Neural progenitor cell (in vitro differentiated cells): Measurements from ENCODE around the gene CRYBG3. TPM values are rescaled to one million over a fixed set of nuclear protein-coding genes. Genes with fewer than 3 reads are reported as not detected.
A peak's percentile ranks its signal among the peaks of the same experiment; 100 is the strongest.

Experiments
- DNase-seq: peaks from one replicate; pipeline ENCODE4 v3.0.0-alpha.2; 2016; ENCODE audit warnings: low spot score
- H2AFZ ChIP-seq: fragments of 200-600 bp; sonication (generic); replicated peaks from 2 replicates; pipeline ENCODE4 v1.6.1; 2016; ENCODE audit warnings: antibody characterized with exemption
- H3F3A ChIP-seq: fragments of 200-600 bp; sonication (generic); 2 replicates; pipeline ENCODE4 v1.6.1; 2016; ENCODE audit warnings: antibody characterized with exemption, low read depth
- H3K27ac ChIP-seq: fragments of 200-600 bp; sonication (generic); 2 replicates; pipeline ENCODE4 v1.5.1; 2016; ENCODE audit warnings: mild to moderate bottlenecking
- H3K27me3 ChIP-seq: fragments of 200-600 bp; sonication (generic); 2 replicates; pipeline ENCODE4 v1.6.1; 2016; ENCODE audit warnings: mild to moderate bottlenecking, moderate library complexity
- H3K36me3 ChIP-seq: fragments of 200-600 bp; sonication (generic); 2 replicates; pipeline ENCODE4 v1.5.1; 2016
- H3K4me1 ChIP-seq: fragments of 200-600 bp; sonication (generic); 2 replicates; pipeline ENCODE4 v1.6.1; 2016; ENCODE audit warnings: mixed run types
- H3K4me2 ChIP-seq: fragments of 200-600 bp; sonication (generic); 2 replicates; pipeline ENCODE4 v1.6.1; 2016
- H3K4me3 ChIP-seq: fragments of 200-600 bp; sonication (generic); 2 replicates; pipeline ENCODE4 v1.5.1; 2016
- H3K79me2 ChIP-seq: fragments of 200-600 bp; sonication (generic); 2 replicates; pipeline ENCODE4 v1.6.1; 2016; ENCODE audit warnings: low read depth
- H3K9ac ChIP-seq: fragments of 200-600 bp; sonication (generic); 2 replicates; pipeline ENCODE4 v1.6.1; 2016
- H3K9me3 ChIP-seq: fragments of 200-600 bp; sonication (generic); 2 replicates; pipeline ENCODE4 v1.5.1; 2016; ENCODE audit warnings: low read depth
- H4K20me1 ChIP-seq: fragments of 200-600 bp; sonication (generic); 2 replicates; pipeline ENCODE4 v1.6.1; 2016; ENCODE audit warnings: low read depth
- H3K27ac Mint-ChIP-seq: 3 replicates; pipeline ENCODE4 v1.8.0; 2021; ENCODE audit warnings: mixed read lengths
- H3K27me3 Mint-ChIP-seq: 2 replicates; pipeline ENCODE4 v1.8.0; 2022; ENCODE audit warnings: low read depth, mild to moderate bottlenecking, inconsistent platforms, moderate library complexity, mixed read lengths; ENCODE audit not compliant: insufficient read depth
- H3K36me3 Mint-ChIP-seq: 3 replicates; pipeline ENCODE4 v1.8.0; 2021; ENCODE audit warnings: mixed read lengths
- H3K4me1 Mint-ChIP-seq: 3 replicates; pipeline ENCODE4 v1.8.0; 2021; ENCODE audit warnings: mixed read lengths
- H3K4me3 Mint-ChIP-seq: 3 replicates; pipeline ENCODE4 v1.8.0; 2021; ENCODE audit warnings: mild to moderate bottlenecking, moderate library complexity, mixed read lengths
- H3K9me3 Mint-ChIP-seq: 3 replicates; pipeline ENCODE4 v1.8.0; 2020; ENCODE audit warnings: mixed read lengths
- EZH2 ChIP-seq: fragments of 200-600 bp; sonication (generic); IDR thresholded peaks from 2 replicates; pipeline ENCODE4 v1.6.1; 2017; ENCODE audit warnings: antibody characterized with exemption, mild to moderate bottlenecking, moderate library complexity
- EZH2phosphoT487 ChIP-seq: fragments of 200-600 bp; sonication (generic); IDR thresholded peaks from 2 replicates; pipeline ENCODE4 v1.6.1; 2017; ENCODE audit warnings: antibody characterized with exemption
- total RNA-seq: library from RNA; depleted of rRNA; stranded (reverse); fragments of >200 nt; gene quantifications from 2 replicates; pipeline ENCODE4 v1.2.3, GENCODE V29; 2015; ENCODE audit warnings: low replicate concordance
- TF ChIP-seq, protein P1 (sequence below): fragments of 200-600 bp; sonication (generic); IDR thresholded peaks from 2 replicates; pipeline ENCODE4 v1.5.1; 2017; ENCODE audit warnings: antibody characterized with exemption, mild to moderate bottlenecking

Gene CRYBG3
- total RNA-seq, 1 donor from 2014 or later = 12.3 TPM

- no peaks in the 10 kb centered on the region for H3K9me3 Mint-ChIP-seq
- no peak for DNase-seq
- Histone ChIP-seq H2AFZ (no peak overlapping the region), H3K4me3 (no peak overlapping the region), H3K4me1 (no peaks in the 10 kb centered on the region), H3K36me3 (no peaks in the 10 kb centered on the region), H3K9ac (no peak overlapping the region), H4K20me1 (no peaks in the 10 kb centered on the region), H3K4me2 (no peak overlapping the region), H3F3A (no peaks in the 10 kb centered on the region), H3K27ac (no peak overlapping the region), H3K79me2 (no peaks in the 10 kb centered on the region), H3K9me3 (no peaks in the 10 kb centered on the region), H3K27me3 (no peaks in the 10 kb centered on the region)
- H3K4me1 Mint-ChIP-seq = no peaks in the 10 kb centered on the region
- no peak overlapping the region for H3K4me3 Mint-ChIP-seq
- H3K36me3 Mint-ChIP-seq = peaks cover 6% of the 10 kb centered on the region
- no peaks in the 10 kb centered on the region for H3K27me3 Mint-ChIP-seq
- H3K27ac Mint-ChIP-seq = no peak overlapping the region
- TF ChIP-seq EZH2 (no peak), EZH2phosphoT487 (no peak)
- TF ChIP-seq, protein P1, sequence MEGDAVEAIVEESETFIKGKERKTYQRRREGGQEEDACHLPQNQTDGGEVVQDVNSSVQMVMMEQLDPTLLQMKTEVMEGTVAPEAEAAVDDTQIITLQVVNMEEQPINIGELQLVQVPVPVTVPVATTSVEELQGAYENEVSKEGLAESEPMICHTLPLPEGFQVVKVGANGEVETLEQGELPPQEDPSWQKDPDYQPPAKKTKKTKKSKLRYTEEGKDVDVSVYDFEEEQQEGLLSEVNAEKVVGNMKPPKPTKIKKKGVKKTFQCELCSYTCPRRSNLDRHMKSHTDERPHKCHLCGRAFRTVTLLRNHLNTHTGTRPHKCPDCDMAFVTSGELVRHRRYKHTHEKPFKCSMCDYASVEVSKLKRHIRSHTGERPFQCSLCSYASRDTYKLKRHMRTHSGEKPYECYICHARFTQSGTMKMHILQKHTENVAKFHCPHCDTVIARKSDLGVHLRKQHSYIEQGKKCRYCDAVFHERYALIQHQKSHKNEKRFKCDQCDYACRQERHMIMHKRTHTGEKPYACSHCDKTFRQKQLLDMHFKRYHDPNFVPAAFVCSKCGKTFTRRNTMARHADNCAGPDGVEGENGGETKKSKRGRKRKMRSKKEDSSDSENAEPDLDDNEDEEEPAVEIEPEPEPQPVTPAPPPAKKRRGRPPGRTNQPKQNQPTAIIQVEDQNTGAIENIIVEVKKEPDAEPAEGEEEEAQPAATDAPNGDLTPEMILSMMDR = no peak
Measured at GRCh38 chr3:97960551-97960950, 138.7 kb downstream of the CRYBG3 start.

- Histone ChIP-seq H2AFZ (no peak overlapping the region), H3F3A (no peaks in the 10 kb centered on the region), H4K20me1 (no peaks in the 10 kb centered on the region), H3K27me3 (no peaks in the 10 kb centered on the region), H3K36me3 (no peaks in the 10 kb centered on the region), H3K27ac (no peak overlapping the region), H3K79me2 (no peaks in the 10 kb centered on the region), H3K9ac (no peak overlapping the region), H3K4me1 (no peaks in the 10 kb centered on the region), H3K4me3 (no peak overlapping the region), H3K9me3 (no peaks in the 10 kb centered on the region), H3K4me2 (no peak overlapping the region)
- H3K36me3 Mint-ChIP-seq = peaks cover 7% of the 10 kb centered on the region
- no peaks in the 10 kb centered on the region for H3K27me3 Mint-ChIP-seq
- no peaks in the 10 kb centered on the region for H3K4me1 Mint-ChIP-seq
- H3K9me3 Mint-ChIP-seq = no peaks in the 10 kb centered on the region
- no peak for TF ChIP-seq EZH2
- TF ChIP-seq EZH2phosphoT487 = no peak
- TF ChIP-seq, protein P1 = no peak
- H3K4me3 Mint-ChIP-seq = no peak overlapping the region
- DNase-seq = no peak
- no peak overlapping the region for H3K27ac Mint-ChIP-seq
Measured at GRCh38 chr3:97960993-97961766, 139.4 kb downstream of the CRYBG3 start.

- Mint-ChIP-seq H3K27ac (no peak overlapping the region), H3K4me1 (peaks cover 7% of the 10 kb centered on the region), H3K27me3 (peaks cover 6% of the 10 kb centered on the region), H3K9me3 (no peaks in the 10 kb centered on the region), H3K36me3 (peaks cover 12% of the 10 kb centered on the region), H3K4me3 (no peak overlapping the region)
- peak; percentile 16 for DNase-seq
- no peak for TF ChIP-seq EZH2
- TF ChIP-seq, protein P1 = peak; percentile 40
- no peaks in the 10 kb centered on the region for H3K9me3 ChIP-seq
- H4K20me1 ChIP-seq = no peaks in the 10 kb centered on the region
- no peak overlapping the region for H3K4me3 ChIP-seq
- H3K4me1 ChIP-seq = no peaks in the 10 kb centered on the region
- no peak overlapping the region for H3K27ac ChIP-seq
- no peaks in the 10 kb centered on the region for H3F3A ChIP-seq
- H2AFZ ChIP-seq = no peak overlapping the region
- no peaks in the 10 kb centered on the region for H3K36me3 ChIP-seq
- H3K9ac ChIP-seq = no peak overlapping the region
- peaks cover 15% of the 10 kb centered on the region for H3K27me3 ChIP-seq
- H3K79me2 ChIP-seq = no peaks in the 10 kb centered on the region
- no peak overlapping the region for H3K4me2 ChIP-seq
Measured at GRCh38 chr3:97967966-97968365, 146.2 kb downstream of the CRYBG3 start.
